Right lobe of liver (tissue), 6 donors: Measurements from ENCODE around the gene LGR4. TPM values are rescaled to one million over a fixed set of nuclear protein-coding genes. Genes with fewer than 3 reads are reported as not detected.

Experiments used
- ATAC-seq, 4 donors: fragments of 200-7000 bp; cut with Tn5 transposase; one replicate each; pipeline ENCODE4 v1.9.1; 2020; ENCODE audit warnings: mild to moderate bottlenecking in 4 of 4, moderate library complexity in 4 of 4
- DNase-seq, 3 donors: peaks; one replicate each; pipeline ENCODE4 v3.0.0-alpha.2; 2020
- H3K27ac ChIP-seq, 3 donors: fragments of 200-600 bp; one replicate each; pipeline ENCODE4 v1.8.0; 2022
- H3K27me3 ChIP-seq, 2 donors: fragments of 200-600 bp; one replicate each; pipeline ENCODE4 v1.8.0; 2022
- H3K36me3 ChIP-seq, 4 donors: fragments of 200-600 bp; sonication (generic) in 1 of 4; one replicate each; pipeline versions ENCODE4 v1.5.1 to v1.8.0; 2017 to 2022; ENCODE audit warnings: control low read depth in 1 of 4
- H3K4me1 ChIP-seq, 4 donors: fragments of 200-600 bp; sonication (generic) in 1 of 4; one replicate each; pipeline versions ENCODE4 v1.5.1 to v1.8.0; 2017 to 2022; ENCODE audit warnings: control low read depth in 1 of 4
- H3K4me3 ChIP-seq, 3 donors: fragments of 200-600 bp; one replicate each; pipeline ENCODE4 v1.8.0; 2022
- H3K9me3 ChIP-seq, 4 donors: fragments of 200-600 bp; sonication (generic) in 1 of 4; one replicate each; pipeline versions ENCODE4 v1.5.1 to v1.8.0; 2017 to 2022; ENCODE audit warnings: control low read depth in 1 of 4
- POLR2A ChIP-seq: fragments of 450-650 bp; IDR thresholded peaks from one replicate; pipeline ENCODE4 v1.6.1; 2017; ENCODE audit warnings: antibody characterized with exemption, mild to moderate bottlenecking
- WGBS: methylation state at CpG from one replicate; pipeline ENCODE4 v1.1.6; 2018; ENCODE audit warnings: low coverage, low lambda C conversion rate; ENCODE audit not compliant: insufficient coverage; ENCODE audit errors: missing lambda C conversion rate; 5-methylcytosine and 5-hydroxymethylcytosine counted together
- intact Hi-C, 2 donors: fragments of 100-400 bp; cut with DNase I; formaldehyde crosslinking; loops; one replicate each; pipeline versions ENCODE4 v1.11.2 to v1.14.1; 2022
- total RNA-seq, 6 experiments: library from RNA; depleted of rRNA in 2 of 6; stranded (reverse); fragments of >200 nt in 2 of 6; fragmentation: NEBNext Ultra II Directional in 3 of 6; extraction: Animal tissue kit (Norgen Biotek cat#: 25700) in 3 of 6; gene quantifications; one replicate each; pipeline versions ENCODE4 v1.1.0 to v1.2.4, GENCODE V29; 2016 to 2023
- TF ChIP-seq, protein P1 (sequence below), 4 donors: fragments of 200-600 bp in 3 of 4; fragments of 450-650 bp in 1 of 4; IDR thresholded peaks; one replicate each; pipeline versions ENCODE4 v1.5.1 to v1.8.0; 2016 to 2022; ENCODE audit warnings: antibody characterized with exemption in 4 of 4, mild to moderate bottlenecking in 2 of 4
- donor health status: DM: no; HTN: yes; CAD: no.
- donor health status: DM: no; HTN: no; CAD: no.
- donor health status: DM: no; HTN: no; CAD: no.
- donor health status: DM: no; HTN: yes; CAD: no.
- donor health status: DM: no; HTN: yes; CAD: no.

LGR4 gene
- total RNA-seq, 6 experiments from 2014 or later = 32.5 to 46.3 (median 44.1) TPM

DNA sequence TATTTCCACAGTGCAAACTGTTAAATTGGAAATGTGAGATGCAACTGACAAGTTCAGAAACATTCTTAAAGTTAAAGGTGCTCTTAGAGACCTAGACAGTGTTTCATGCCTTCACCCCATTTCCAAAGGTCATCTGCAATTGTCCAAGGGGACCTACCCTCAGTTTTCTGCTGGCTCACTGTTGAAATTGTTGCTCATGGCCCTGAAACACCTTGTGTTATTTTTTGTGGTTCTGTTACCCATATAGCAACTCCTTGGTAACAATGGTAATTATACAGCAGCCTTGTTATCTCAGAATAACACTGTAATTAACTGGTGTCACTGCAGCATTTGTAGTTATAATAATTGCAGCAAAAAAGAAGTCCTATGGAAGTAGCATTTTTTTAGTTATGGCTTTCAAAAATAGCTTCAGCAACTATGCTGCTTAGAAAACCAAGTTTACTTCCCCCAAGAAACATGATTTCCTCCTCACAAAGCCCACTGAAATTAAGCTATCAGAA, 60.3 kb downstream of the LGR4 start:
- DNase-seq (no peak), ATAC-seq (no peak)
- Histone ChIP-seq H3K4me1 (peaks cover 0 to 17% (median 0%) of the 10 kb centered on the region in 4 donors), H3K4me3 (no peak overlapping the region), H3K27me3 (no peaks in the 10 kb centered on the region), H3K27ac (no peak overlapping the region), H3K9me3 (no peaks in the 10 kb centered on the region), H3K36me3 (no peaks in the 10 kb centered on the region)
- intact Hi-C loops = no loop called here
- TF ChIP-seq, protein P1, sequence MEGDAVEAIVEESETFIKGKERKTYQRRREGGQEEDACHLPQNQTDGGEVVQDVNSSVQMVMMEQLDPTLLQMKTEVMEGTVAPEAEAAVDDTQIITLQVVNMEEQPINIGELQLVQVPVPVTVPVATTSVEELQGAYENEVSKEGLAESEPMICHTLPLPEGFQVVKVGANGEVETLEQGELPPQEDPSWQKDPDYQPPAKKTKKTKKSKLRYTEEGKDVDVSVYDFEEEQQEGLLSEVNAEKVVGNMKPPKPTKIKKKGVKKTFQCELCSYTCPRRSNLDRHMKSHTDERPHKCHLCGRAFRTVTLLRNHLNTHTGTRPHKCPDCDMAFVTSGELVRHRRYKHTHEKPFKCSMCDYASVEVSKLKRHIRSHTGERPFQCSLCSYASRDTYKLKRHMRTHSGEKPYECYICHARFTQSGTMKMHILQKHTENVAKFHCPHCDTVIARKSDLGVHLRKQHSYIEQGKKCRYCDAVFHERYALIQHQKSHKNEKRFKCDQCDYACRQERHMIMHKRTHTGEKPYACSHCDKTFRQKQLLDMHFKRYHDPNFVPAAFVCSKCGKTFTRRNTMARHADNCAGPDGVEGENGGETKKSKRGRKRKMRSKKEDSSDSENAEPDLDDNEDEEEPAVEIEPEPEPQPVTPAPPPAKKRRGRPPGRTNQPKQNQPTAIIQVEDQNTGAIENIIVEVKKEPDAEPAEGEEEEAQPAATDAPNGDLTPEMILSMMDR (IDR thresholded peaks at IDR 0.05) = no peak
- no peak for TF ChIP-seq POLR2A

DNA sequence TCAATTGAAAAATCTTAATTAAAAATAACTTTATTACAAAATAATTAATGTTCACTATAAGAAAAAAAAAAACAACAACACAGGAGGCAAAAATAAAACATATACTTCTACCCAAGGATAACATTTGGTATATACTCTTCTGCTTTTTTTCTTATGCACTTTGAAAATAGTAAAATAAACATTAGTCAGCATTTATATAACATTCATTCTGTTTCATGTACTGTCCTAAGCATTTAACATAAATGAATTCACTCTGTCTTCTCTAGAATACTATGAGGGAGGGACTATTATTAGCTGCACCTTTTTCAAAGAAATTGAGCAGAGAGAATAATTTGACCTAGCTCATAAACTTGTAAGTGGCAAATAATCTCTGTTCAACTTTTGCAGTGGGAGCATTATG, 61.3 kb downstream of the LGR4 start:
- no peaks in the 10 kb centered on the region for H3K27me3 ChIP-seq
- ATAC-seq = no peak
- intact Hi-C loops = no loop called here
- H3K9me3 ChIP-seq = no peaks in the 10 kb centered on the region
- TF ChIP-seq POLR2A = no peak
- TF ChIP-seq, protein P1 (IDR thresholded peaks at IDR 0.05) = no peak
- peaks cover 0 to 11% (median 0%) of the 10 kb centered on the region in 4 donors for H3K4me1 ChIP-seq
- DNase-seq = no peak
- H3K36me3 ChIP-seq = no peaks in the 10 kb centered on the region
- H3K4me3 ChIP-seq = no peak overlapping the region
- no peak overlapping the region for H3K27ac ChIP-seq

GRCh38 chr11:27410272-27410671, 62.3 kb downstream of the LGR4 start:
- Histone ChIP-seq H3K4me1 (peaks cover 0 to 9% (median 1%) of the 10 kb centered on the region in 4 donors), H3K36me3 (no peaks in the 10 kb centered on the region), H3K27me3 (no peaks in the 10 kb centered on the region), H3K27ac (no peak overlapping the region), H3K9me3 (no peaks in the 10 kb centered on the region), H3K4me3 (no peak overlapping the region)
- 93% methylated on average over 1 of the region's 1 CpG for WGBS
- no peak for DNase-seq
- ATAC-seq = no peak
- intact Hi-C loops = no loop called here
- TF ChIP-seq, protein P1 (IDR thresholded peaks at IDR 0.05) = no peak

- no peak for TF ChIP-seq POLR2A
- TF ChIP-seq, protein P1 (IDR thresholded peaks at IDR 0.05) = no peak
- no peaks in the 10 kb centered on the region for H3K9me3 ChIP-seq
- 24% methylated on average over 2 of the region's 2 CpGs for WGBS
- no peak for DNase-seq
- ATAC-seq = peak; percentile 44 to 73 (median 68)
- no peak overlapping the region for H3K27ac ChIP-seq
- H3K36me3 ChIP-seq = no peaks in the 10 kb centered on the region
- H3K4me3 ChIP-seq = no peak overlapping the region
- H3K4me1 ChIP-seq = peaks cover 0 to 15% (median 4%) of the 10 kb centered on the region in 4 donors
- no peaks in the 10 kb centered on the region for H3K27me3 ChIP-seq
- intact Hi-C loops = no loop called here
These were observed 62.8 kb downstream of the LGR4 start for GRCh38 chr11:27409742-27410141.

- DNase-seq = no peak
- Histone ChIP-seq H3K27me3 (no peaks in the 10 kb centered on the region), H3K9me3 (no peaks in the 10 kb centered on the region), H3K36me3 (no peaks in the 10 kb centered on the region), H3K4me1 (peaks cover 0 to 21% (median 5%) of the 10 kb centered on the region in 4 donors), H3K27ac (no peak overlapping the region), H3K4me3 (no peak overlapping the region)
- TF ChIP-seq POLR2A = no peak
- TF ChIP-seq, protein P1 (IDR thresholded peaks at IDR 0.05) = no peak
- ATAC-seq = peak in 1 of 4 donors; percentile 25
- intact Hi-C loops = no loop called here
These were observed 63.5 kb downstream of the LGR4 start for GRCh38 chr11:27409049-27409448.
